Sigmoid colon (tissue), 7 donors: Measurements from ENCODE around the gene CASKIN2. TPM values are rescaled to one million over a fixed set of nuclear protein-coding genes. Genes with fewer than 3 reads are reported as not detected.

Experiments used
- DNase-seq: peaks from one replicate; pipeline ENCODE4 v3.0.0-alpha.2; 2019
- H3K27ac ChIP-seq, 4 donors: fragments of 200-600 bp; sonication (generic); one replicate each; pipeline ENCODE4 v1.5.1; 2016 to 2019; ENCODE audit warnings: mild to moderate bottlenecking in 1 of 4
- H3K27me3 ChIP-seq, 3 donors: fragments of 200-600 bp; sonication (generic); one replicate each; pipeline ENCODE4 v1.5.1; 2019; ENCODE audit warnings: mild to moderate bottlenecking in 1 of 3
- H3K36me3 ChIP-seq, 4 donors: fragments of 200-600 bp; sonication (generic); one replicate each; pipeline ENCODE4 v1.5.1; 2016 to 2019
- H3K4me1 ChIP-seq, 4 donors: fragments of 200-600 bp; sonication (generic); one replicate each; pipeline ENCODE4 v1.5.1; 2017 to 2019
- H3K4me3 ChIP-seq, 4 donors: fragments of 200-600 bp; sonication (generic); one replicate each; pipeline ENCODE4 v1.5.1; 2017 to 2019; ENCODE audit warnings: mild to moderate bottlenecking in 2 of 4, moderate library complexity in 1 of 4
- H3K9me3 ChIP-seq, 4 donors: fragments of 200-600 bp in 3 of 4; sonication (generic) in 3 of 4; one replicate each; pipeline versions ENCODE4 v1.5.1 to v1.6.1; 2013 to 2019
- EP300 ChIP-seq, 4 donors: sonication (generic); formaldehyde crosslinking; IDR thresholded peaks; one replicate each; pipeline ENCODE4 v1.6.1; 2017; ENCODE audit warnings: antibody characterized with exemption in 4 of 4
- POLR2A ChIP-seq, 2 donors: fragments of 450-650 bp; IDR thresholded peaks; one replicate each; pipeline ENCODE4 v1.6.1; 2016; ENCODE audit warnings: antibody characterized with exemption in 2 of 2, mild to moderate bottlenecking in 2 of 2, moderate library complexity in 2 of 2
- POLR2AphosphoS5 ChIP-seq, 4 donors: sonication (generic); formaldehyde crosslinking; IDR thresholded peaks; one replicate each; pipeline ENCODE4 v1.6.1; 2017; ENCODE audit warnings: antibody characterized with exemption in 4 of 4
- WGBS, 2 donors: extraction: QIAGEN DNeasy Blood & Tissue Kit; methylation state at CpG; one replicate each; pipeline ENCODE4 v1.1.7; 2013; 5-methylcytosine and 5-hydroxymethylcytosine counted together
- intact Hi-C: fragments of 100-400 bp; cut with DNase I; formaldehyde crosslinking; loops from one replicate; pipeline ENCODE4 v1.15.1; 2023
- polyA plus RNA-seq, 3 donors: library from polyadenylated mRNA; stranded (reverse); fragments of 200-250 nt; gene quantifications; one replicate each; pipeline ENCODE4 v1.2.3, GENCODE V29; 2013
- total RNA-seq, 4 donors: library from RNA; depleted of rRNA; stranded (reverse); fragments of >200 nt; gene quantifications; one replicate each; pipeline ENCODE4 v1.1.0, GENCODE V29; 2016
- TF ChIP-seq, protein P1 (sequence below), 4 experiments: fragments of 450-650 bp in 3 of 4; fragments of 200-600 bp in 1 of 4; IDR thresholded peaks; one replicate each; pipeline ENCODE4 v1.5.1; 2016 to 2019; ENCODE audit warnings: antibody characterized with exemption in 4 of 4, mild to moderate bottlenecking in 3 of 4, moderate library complexity in 2 of 4
- donor health status: healthy with polysubstance abuse.
- donor health status: Bipolar disorder and iron deficiency.
- donor health status: healthy.

Gene CASKIN2
- total and polyA plus RNA-seq, 7 donors: 4.8 to 14.7 (median 10.2) TPM

DNA sequence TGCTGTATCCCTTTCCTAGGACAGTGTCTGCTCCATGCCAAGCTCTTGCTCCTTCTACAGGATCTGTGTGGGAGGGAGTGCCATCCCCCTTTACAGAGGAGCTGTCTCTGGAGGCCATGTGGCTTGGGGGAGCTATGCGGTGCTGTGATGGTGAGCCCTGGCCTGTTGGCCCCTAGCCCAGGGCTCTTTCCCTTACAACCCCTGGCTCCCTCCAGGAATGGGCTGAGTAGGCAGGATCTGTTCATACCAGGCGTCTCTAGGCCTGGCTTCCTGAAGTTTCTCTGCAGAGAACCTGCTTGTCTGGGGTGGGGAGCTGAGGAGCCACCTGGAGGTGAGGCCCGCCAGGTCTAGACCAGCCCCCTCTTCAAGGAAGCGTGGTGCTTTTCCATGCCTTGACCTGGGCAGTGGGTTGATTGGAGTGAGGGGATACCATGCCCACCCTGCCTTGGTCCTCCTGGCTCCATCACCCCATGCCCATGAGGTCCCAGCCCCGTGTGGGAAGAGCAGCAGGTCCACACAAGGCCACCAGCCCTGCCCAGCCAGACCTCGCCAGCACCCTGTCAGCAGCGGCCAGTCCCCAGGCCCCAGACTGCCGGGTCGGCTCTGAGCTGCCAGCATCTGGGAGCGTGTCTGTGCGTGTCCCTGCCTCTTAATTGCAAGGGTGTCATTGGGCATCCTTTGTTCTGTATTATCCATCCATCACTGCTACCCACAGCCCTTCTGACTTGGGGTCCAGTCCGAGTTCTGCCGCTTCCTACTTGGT, 24.8 kb upstream of the CASKIN2 start:
- Histone ChIP-seq H3K36me3 (no peaks in the 10 kb centered on the region), H3K27me3 (no peaks in the 10 kb centered on the region), H3K4me3 (no peak overlapping the region), H3K27ac (no peak overlapping the region), H3K9me3 (no peaks in the 10 kb centered on the region), H3K4me1 (no peaks in the 10 kb centered on the region)
- TF ChIP-seq POLR2A (IDR thresholded peaks at IDR 0.05): no peak
- TF ChIP-seq POLR2AphosphoS5 (IDR thresholded peaks at IDR 0.05): no peak
- no peak for TF ChIP-seq EP300 (IDR thresholded peaks at IDR 0.05)
- TF ChIP-seq, protein P1, sequence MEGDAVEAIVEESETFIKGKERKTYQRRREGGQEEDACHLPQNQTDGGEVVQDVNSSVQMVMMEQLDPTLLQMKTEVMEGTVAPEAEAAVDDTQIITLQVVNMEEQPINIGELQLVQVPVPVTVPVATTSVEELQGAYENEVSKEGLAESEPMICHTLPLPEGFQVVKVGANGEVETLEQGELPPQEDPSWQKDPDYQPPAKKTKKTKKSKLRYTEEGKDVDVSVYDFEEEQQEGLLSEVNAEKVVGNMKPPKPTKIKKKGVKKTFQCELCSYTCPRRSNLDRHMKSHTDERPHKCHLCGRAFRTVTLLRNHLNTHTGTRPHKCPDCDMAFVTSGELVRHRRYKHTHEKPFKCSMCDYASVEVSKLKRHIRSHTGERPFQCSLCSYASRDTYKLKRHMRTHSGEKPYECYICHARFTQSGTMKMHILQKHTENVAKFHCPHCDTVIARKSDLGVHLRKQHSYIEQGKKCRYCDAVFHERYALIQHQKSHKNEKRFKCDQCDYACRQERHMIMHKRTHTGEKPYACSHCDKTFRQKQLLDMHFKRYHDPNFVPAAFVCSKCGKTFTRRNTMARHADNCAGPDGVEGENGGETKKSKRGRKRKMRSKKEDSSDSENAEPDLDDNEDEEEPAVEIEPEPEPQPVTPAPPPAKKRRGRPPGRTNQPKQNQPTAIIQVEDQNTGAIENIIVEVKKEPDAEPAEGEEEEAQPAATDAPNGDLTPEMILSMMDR (IDR thresholded peaks at IDR 0.05): no peak
- intact Hi-C loops: no loop called here
- 56 to 83% methylated on average over 13 of the region's 13 CpGs for WGBS, 2 donors
- no peak for DNase-seq

DNA sequence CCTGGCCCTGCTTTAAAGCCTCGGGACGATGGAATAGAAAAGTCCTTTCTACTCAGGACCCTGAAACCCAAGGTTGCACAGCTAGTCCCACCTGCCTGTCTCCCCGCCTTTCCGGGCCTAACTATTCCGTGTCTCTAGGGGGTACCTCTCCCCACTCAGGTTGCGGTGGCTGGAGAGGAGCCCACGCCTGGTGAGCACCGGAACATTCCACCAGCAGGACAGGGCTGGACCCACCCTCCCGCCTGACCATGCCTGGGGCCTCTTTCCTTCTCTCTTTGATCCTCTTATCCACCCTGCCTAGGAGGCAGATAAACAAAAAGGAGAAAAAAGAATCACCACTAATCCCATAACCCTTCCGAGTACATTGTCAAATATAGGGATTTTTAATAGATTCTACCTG, 21.0 kb upstream of the CASKIN2 start:
- intact Hi-C loops: no loop called here
- H3K27ac ChIP-seq: no peak overlapping the region
- H3K4me3 ChIP-seq: no peak overlapping the region
- no peak for DNase-seq
- H3K4me1 ChIP-seq: no peaks in the 10 kb centered on the region
- H3K9me3 ChIP-seq: no peaks in the 10 kb centered on the region
- WGBS, 2 donors: 69 to 79% methylated on average over 10 of the region's 10 CpGs
- no peaks in the 10 kb centered on the region for H3K27me3 ChIP-seq
- TF ChIP-seq, protein P1 (IDR thresholded peaks at IDR 0.05): no peak
- TF ChIP-seq POLR2AphosphoS5 (IDR thresholded peaks at IDR 0.05) (no peak), POLR2A (IDR thresholded peaks at IDR 0.05) (no peak), EP300 (IDR thresholded peaks at IDR 0.05) (no peak)
- no peaks in the 10 kb centered on the region for H3K36me3 ChIP-seq

DNA sequence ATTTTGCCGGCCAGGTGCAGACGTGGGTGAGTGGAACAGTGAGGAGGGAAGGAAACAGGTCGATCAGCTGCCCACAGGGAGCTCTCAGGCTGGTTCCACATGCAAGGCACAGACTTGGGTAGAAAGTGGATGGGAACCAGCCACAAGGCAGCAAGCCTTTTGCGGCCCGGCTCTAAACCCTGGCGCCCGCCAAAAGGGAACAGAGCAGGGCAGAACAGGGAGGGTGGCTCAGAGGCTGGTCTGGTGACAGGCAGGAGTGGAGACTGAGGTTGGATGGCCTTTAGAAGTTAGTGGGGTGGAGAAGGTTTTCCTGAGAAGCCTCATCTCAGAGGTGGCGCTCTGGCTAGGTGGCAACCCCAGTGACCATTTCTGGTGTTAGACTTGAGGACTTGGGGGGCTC, 20.5 kb upstream of the CASKIN2 start:
- no peaks in the 10 kb centered on the region for H3K27me3 ChIP-seq
- H3K27ac ChIP-seq: no peak overlapping the region
- TF ChIP-seq POLR2A (IDR thresholded peaks at IDR 0.05) (no peak), POLR2AphosphoS5 (IDR thresholded peaks at IDR 0.05) (no peak), EP300 (IDR thresholded peaks at IDR 0.05) (no peak)
- TF ChIP-seq, protein P1 (IDR thresholded peaks at IDR 0.05): no peak
- H3K4me1 ChIP-seq: no peaks in the 10 kb centered on the region
- no peaks in the 10 kb centered on the region for H3K36me3 ChIP-seq
- no peaks in the 10 kb centered on the region for H3K9me3 ChIP-seq
- no peak for DNase-seq
- 73 to 88% methylated on average over 8 of the region's 8 CpGs for WGBS, 2 donors
- no peak overlapping the region for H3K4me3 ChIP-seq
- intact Hi-C loops: no loop called here

DNA sequence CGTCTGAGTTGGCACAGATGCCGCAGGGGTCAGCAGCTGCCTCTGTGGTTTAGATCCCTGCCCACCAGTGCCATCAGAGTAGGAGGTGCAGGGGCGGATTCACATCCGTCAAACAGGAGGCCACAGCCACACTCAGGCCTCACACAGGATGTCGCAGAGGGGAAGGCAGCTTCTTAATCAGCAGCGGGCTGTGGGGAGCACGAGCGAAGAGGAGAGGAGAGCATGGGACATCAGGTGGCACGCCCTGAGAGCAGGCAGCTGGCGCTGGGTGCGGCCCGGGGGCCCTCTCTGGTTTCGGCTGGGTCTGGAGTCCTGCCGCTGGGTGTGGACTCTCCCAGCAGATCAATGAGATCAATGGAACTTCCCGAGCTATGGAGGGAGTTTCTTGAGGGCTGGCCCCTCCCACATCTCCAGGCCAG, 19.8 kb upstream of the CASKIN2 start:
- 14 to 41% methylated on average over 15 of the region's 15 CpGs for WGBS, 2 donors
- H3K27ac ChIP-seq: no peak overlapping the region

More for the DNA sequence above, 19.8 kb upstream of the CASKIN2 start:
- intact Hi-C loops: no loop called here
- Histone ChIP-seq H3K4me3 (no peak overlapping the region), H3K27me3 (no peaks in the 10 kb centered on the region), H3K36me3 (no peaks in the 10 kb centered on the region), H3K9me3 (no peaks in the 10 kb centered on the region), H3K4me1 (no peaks in the 10 kb centered on the region)
- DNase-seq: no peak
- TF ChIP-seq, protein P1 (IDR thresholded peaks at IDR 0.05): no peak
- TF ChIP-seq POLR2AphosphoS5 (IDR thresholded peaks at IDR 0.05) (no peak), POLR2A (IDR thresholded peaks at IDR 0.05) (no peak), EP300 (IDR thresholded peaks at IDR 0.05) (no peak)
